HepG2 (cell line): Measurements from ENCODE around the gene PDPK1. TPM values are rescaled to one million over a fixed set of nuclear protein-coding genes. Genes with fewer than 3 reads are reported as not detected.

Experiments used
- ATAC-seq: fragments of 200-7000 bp; cut with Tn5 transposase; 3 replicates; pipeline ENCODE4 v1.9.1; 2020; ENCODE audit warnings: mild to moderate bottlenecking, moderate library complexity
- BruUV-seq: library from RNA; stranded (reverse); fragments of 400-500 nt; replicated peaks from 2 replicates; lab custom pipeline; 2021; lab: Mats Ljungman, UMichigan
- CTCF ChIA-PET: fragments of 300-600 bp; formaldehyde crosslinking; extraction: SDS; loops from one replicate; lab custom pipeline; 2021; ENCODE audit warnings: low total read pairs, inconsistent platforms, low intra/inter-chr PET ratio; lab: Yijun Ruan, JAX
- POLR2A ChIA-PET: fragments of 350-600 bp; sonication (Branson Sonifier 250); formaldehyde crosslinking; loops from one replicate; lab custom pipeline; 2020; ENCODE audit warnings: antibody characterized with exemption, inconsistent platforms; lab: Yijun Ruan, JAX
- DNase-seq: peaks from one replicate; pipeline ENCODE4 v3.0.0-alpha.2; 2015; ENCODE audit warnings: low spot score
- FAIRE-seq: peaks from 3 replicates; lab custom pipeline; 2011; peaks lifted over from hg19 to GRCh38; lab: Jason Lieb, UNC
- H2AFZ ChIP-seq: one replicate; pipeline ENCODE4 v1.6.1; 2011; ENCODE audit warnings: low read length, inconsistent platforms
- H3K27ac ChIP-seq: fragments of 300-600 bp; 3 replicates; pipeline ENCODE4 v1.8.0; 2011; ENCODE audit warnings: mixed run types, mild to moderate bottlenecking, mixed read lengths, low read length, inconsistent platforms; ENCODE audit not compliant: insufficient read depth; ENCODE audit errors: extremely low read length
- H3K27me3 ChIP-seq, 2 experiments: fragments of 200-600 bp in 1 of 2; 2 replicates in 1 of 2; 3 replicates in 1 of 2; pipeline versions ENCODE4 v1.6.0 to v1.8.0; 2011; ENCODE audit warnings: low read length in 2 of 2, mild to moderate bottlenecking in 2 of 2, moderate library complexity in 2 of 2, inconsistent platforms in 1 of 2; ENCODE audit not compliant: insufficient read depth in 2 of 2, control insufficient read depth in 1 of 2
- H3K36me3 ChIP-seq, 2 experiments: fragments of 200-600 bp in 1 of 2; replicated peaks in 1 of 2; 2 replicates in 1 of 2; 3 replicates in 1 of 2; pipeline versions ENCODE4 v1.5.1 to v1.8.0; 2011; ENCODE audit warnings: low read length in 2 of 2, inconsistent platforms in 1 of 2; ENCODE audit not compliant: insufficient read depth in 2 of 2, control insufficient read depth in 1 of 2
- H3K4me1 ChIP-seq: 2 replicates; pipeline ENCODE4 v1.5.1; 2012; ENCODE audit warnings: low read length, inconsistent platforms; ENCODE audit not compliant: insufficient read depth
- H3K4me2 ChIP-seq: 2 replicates; pipeline ENCODE4 v1.6.0; 2011; ENCODE audit warnings: low read depth, low read length, inconsistent platforms
- H3K4me3 ChIP-seq, 3 experiments: fragments of 200-600 bp in 1 of 3; sonication (generic), shearing (Covaris generic) in 1 of 3; replicated peaks in 1 of 3; 2 replicates each; pipeline ENCODE4 v1.5.1; 2011 to 2016; ENCODE audit warnings: low read length in 3 of 3, inconsistent platforms in 2 of 3, low read depth in 2 of 3, mild to moderate bottlenecking in 2 of 3, control low read depth in 1 of 3, mixed read lengths in 1 of 3; ENCODE audit not compliant: insufficient read depth in 1 of 3
- H3K79me2 ChIP-seq: one replicate; pipeline ENCODE4 v1.6.1; 2011; ENCODE audit warnings: low read length, inconsistent platforms; ENCODE audit not compliant: insufficient read depth
- H3K9ac ChIP-seq: 2 replicates; pipeline ENCODE4 v1.6.0; 2011; ENCODE audit warnings: mild to moderate bottlenecking, low read depth, low read length, inconsistent platforms; ENCODE audit not compliant: insufficient read depth
- H3K9me3 ChIP-seq: 2 replicates; pipeline ENCODE4 v1.5.1; 2012; ENCODE audit warnings: mild to moderate bottlenecking, low read length
- H4K20me1 ChIP-seq: 2 replicates; pipeline ENCODE4 v1.6.0; 2011; ENCODE audit warnings: inconsistent platforms, mild to moderate bottlenecking, low read length, moderate library complexity; ENCODE audit not compliant: insufficient read depth
- FOXA3 ChIP-seq: IDR thresholded peaks from 2 replicates; pipeline ENCODE4 v1.6.1; 2016; ENCODE audit warnings: missing genetic modification reagents, missing compliant biosample characterization
- JUND ChIP-seq: sonication (generic); formaldehyde crosslinking; IDR thresholded peaks from 2 replicates; pipeline ENCODE4 v1.8.0; 2022; ENCODE audit warnings: mild to moderate bottlenecking, missing genetic modification reagents
- MED1 ChIP-seq: sonication (generic); formaldehyde crosslinking; IDR thresholded peaks from 2 replicates; pipeline ENCODE4 v1.4.0; 2020; ENCODE audit warnings: missing genetic modification reagents
- RFX5 ChIP-seq: IDR thresholded peaks from 2 replicates; pipeline ENCODE4 v1.6.1; 2011; ENCODE audit warnings: low read depth, low read length, improper control_type of control experiment
- TARDBP ChIP-seq: sonication (generic); formaldehyde crosslinking; IDR thresholded peaks from 2 replicates; pipeline ENCODE4 v1.8.0; 2022; ENCODE audit warnings: mild to moderate bottlenecking, missing genetic modification reagents
- ZBTB38 ChIP-seq: sonication (generic); formaldehyde crosslinking; IDR thresholded peaks from 2 replicates; pipeline ENCODE4 v1.5.1; 2020; ENCODE audit warnings: mild to moderate bottlenecking, missing genetic modification reagents
- ZFX ChIP-seq: sonication (generic); formaldehyde crosslinking; IDR thresholded peaks from 2 replicates; pipeline ENCODE4 v1.4.0; 2020; ENCODE audit warnings: mild to moderate bottlenecking, low read depth, missing genetic modification reagents, moderate library complexity
- ZMYM2 ChIP-seq: sonication (generic); formaldehyde crosslinking; IDR thresholded peaks from 2 replicates; pipeline ENCODE4 v1.8.0; 2022; ENCODE audit warnings: mild to moderate bottlenecking, missing genetic modification reagents
- ZNF143 ChIP-seq: sonication (generic); formaldehyde crosslinking; IDR thresholded peaks from 2 replicates; pipeline ENCODE4 v1.4.0; 2020; ENCODE audit warnings: missing genetic modification reagents
- ZNF672 ChIP-seq: sonication (generic); formaldehyde crosslinking; IDR thresholded peaks from 2 replicates; pipeline ENCODE4 v1.8.1; 2022; ENCODE audit warnings: missing genetic modification reagents
- WGBS: methylation state at CpG from one replicate; pipeline ENCODE4 v1.1.6; 2017; ENCODE audit warnings: low lambda C conversion rate; 5-methylcytosine and 5-hydroxymethylcytosine counted together
- in situ Hi-C: cut with HindIII; loops from 2 replicates; pipeline ENCODE4 v1.10.0; 2017; ENCODE audit warnings: low pct_unique_long_range_greater_than_20kb; ENCODE audit not compliant: extremely low pct_ligation_motif_present
- intact Hi-C: fragments of 100-400 bp; cut with micrococcal nuclease; formaldehyde crosslinking; loops from one replicate; pipeline ENCODE4 v1.10.0; 2022; ENCODE audit not compliant: unreplicated experiment
- polyA plus RNA-seq, 8 experiments: library from polyadenylated mRNA; depleted of rRNA in 3 of 8; stranded (reverse) in 7 of 8; unstranded in 1 of 8; fragments of >200 nt; fragmentation: Illumina TruSeq in 4 of 8; extraction: Trizol in 4 of 8; gene quantifications; 2 replicates each; pipeline versions ENCODE4 v1.2.1 to v1.2.3, GENCODE V29; 2011 to 2016; ENCODE audit warnings: low read depth in 4 of 8, missing spikeins in 1 of 8, mixed read lengths in 1 of 8; ENCODE audit not compliant: insufficient read depth in 1 of 8
- total RNA-seq, 5 experiments: library from RNA; depleted of rRNA; stranded (reverse); fragments of >200 nt; fragmentation: Illumina TruSeq; extraction: Trizol; gene quantifications; 2 replicates each; pipeline ENCODE4 v1.2.3, GENCODE V29; 2016; ENCODE audit warnings: low read depth in 1 of 5
- TF ChIP-seq, protein P1 (sequence below): sonication (generic); formaldehyde crosslinking; IDR thresholded peaks from 2 replicates; pipeline ENCODE4 v1.9.0; 2021; ENCODE audit warnings: mild to moderate bottlenecking, missing genetic modification reagents
- TF ChIP-seq, protein P2 (sequence below): IDR thresholded peaks from 2 replicates; pipeline ENCODE4 v1.6.1; 2012; ENCODE audit warnings: inconsistent platforms
- TF ChIP-seq, protein P3 (sequence below): sonication (generic); formaldehyde crosslinking; IDR thresholded peaks from 2 replicates; pipeline ENCODE4 v1.4.0; 2020; ENCODE audit warnings: mild to moderate bottlenecking, missing genetic modification reagents
- TF ChIP-seq, protein P4 (sequence below): sonication (generic); formaldehyde crosslinking; IDR thresholded peaks from 2 replicates; pipeline ENCODE4 v1.4.0; 2020; ENCODE audit warnings: missing genetic modification reagents, low read depth, mild to moderate bottlenecking, borderline replicate concordance

Gene PDPK1
- total and polyA plus RNA-seq, 2 of the 13 experiments (the other 11 are each of a cell fraction or from before 2014, with no cell fraction given), result 59.6 to 129 TPM

DNA sequence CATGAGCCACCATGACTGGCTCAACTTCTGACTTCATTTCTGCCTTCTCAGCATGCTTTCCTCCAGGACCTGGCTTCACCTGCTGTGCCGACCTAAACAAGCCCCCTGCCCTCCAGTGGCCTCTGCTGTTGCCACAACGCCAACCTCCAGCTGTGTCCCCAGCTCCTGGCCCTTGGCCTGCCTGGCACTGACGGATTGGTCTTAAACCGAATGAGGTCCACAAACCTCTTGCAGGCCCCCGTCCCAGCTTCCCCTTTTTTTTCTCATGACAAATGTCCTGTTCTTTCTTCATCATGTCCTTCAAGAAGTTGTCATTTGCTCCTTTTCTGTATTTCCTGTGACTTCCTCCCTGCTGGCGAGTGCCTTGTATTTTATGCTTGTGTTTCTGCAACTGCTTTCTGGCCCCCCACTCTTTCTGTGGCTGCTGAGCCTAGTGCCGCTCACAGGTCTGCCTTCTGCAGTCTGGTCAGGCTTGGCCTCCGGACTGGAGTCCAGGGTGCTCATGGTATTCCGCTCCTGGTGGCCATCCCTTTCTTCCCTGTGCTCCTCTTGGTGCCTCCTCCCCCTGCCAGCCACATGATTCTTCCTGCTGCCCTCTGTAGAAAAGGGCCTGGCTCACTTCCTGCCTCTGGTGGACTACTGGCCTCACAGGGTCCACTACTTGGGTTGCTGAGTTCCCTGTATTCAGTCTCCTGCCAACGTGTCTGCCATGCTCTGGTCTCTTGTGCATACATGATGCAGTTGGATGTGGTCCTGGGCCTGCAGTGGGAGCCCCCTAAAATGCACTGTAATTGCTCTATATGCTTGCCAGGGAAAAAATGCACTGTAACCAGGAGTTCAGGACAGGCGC lies 21.2 kb upstream of the PDPK1 start (continued):
- peak; percentile 51; the same call in 1 of the 2 replicates for TF ChIP-seq MED1 (CRISPR knock-in tag)
- TF ChIP-seq ZFX (CRISPR knock-in tag), result peak; percentile 32; the same call in 1 of the 2 replicates
- peak; percentile 82 for TF ChIP-seq ZBTB38
- TF ChIP-seq, all 625 proteins: peak for 22

DNA sequence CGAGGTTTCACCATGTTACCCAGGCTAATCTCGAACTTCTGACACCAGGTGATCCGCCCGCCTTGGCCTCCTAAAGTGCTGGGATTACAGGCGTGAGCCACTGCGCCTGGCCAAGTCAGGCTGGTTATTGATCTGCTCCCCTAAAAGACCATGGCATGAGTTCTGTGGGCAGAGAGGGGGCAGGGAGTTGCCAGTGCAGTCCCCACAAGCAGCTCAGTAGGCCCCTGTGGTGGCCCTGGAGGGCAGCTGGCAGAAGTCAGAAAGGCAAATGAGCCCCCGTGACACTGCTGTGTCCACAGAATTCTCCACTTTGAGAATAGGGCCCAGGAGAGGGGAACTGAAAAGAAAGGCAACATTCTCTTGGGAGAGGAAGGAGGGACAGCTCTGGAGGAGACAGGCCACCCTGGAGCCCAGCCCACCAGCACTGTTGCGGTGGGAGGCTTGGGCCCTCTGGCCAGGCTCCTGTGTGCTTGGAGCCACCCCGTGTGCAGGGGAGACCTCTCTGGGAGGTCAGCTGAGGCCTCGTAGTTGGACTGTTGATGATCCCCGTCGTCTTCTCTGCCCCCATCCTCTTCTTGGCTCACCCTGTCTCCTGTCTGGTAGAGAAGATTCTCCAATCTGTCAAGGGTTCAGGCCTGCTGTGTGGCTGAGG lies 19.7 kb upstream of the PDPK1 start:
- Histone ChIP-seq H3K79me2 (peaks cover 64% of the 10 kb centered on the region), H3K4me2 (no peak overlapping the region; the same call in 1 of the 2 replicates), H3K9ac (no peak overlapping the region), H3K36me3 (peaks cover 4 to 14% of the 10 kb centered on the region in 2 experiments; a peak in 4 of 5 replicates), H4K20me1 (peaks cover 52% of the 10 kb centered on the region), H3K4me1 (peaks cover 72% of the 10 kb centered on the region), H3K27me3 (no peaks in the 10 kb centered on the region; a peak in 1 of 5 replicates), H3K9me3 (no peaks in the 10 kb centered on the region), H2AFZ (no peak overlapping the region), H3K27ac (peak overlapping the region; percentile 48), H3K4me3 (no peak overlapping the region)
- CTCF ChIA-PET, result no interaction called here
- WGBS, result 89% methylated on average over 10 of the region's 12 CpGs
- ATAC-seq (no peak), FAIRE-seq (no peak), DNase-seq (no peak)
- in situ Hi-C loops, result no loop called here
- BruUV-seq, result no TSS peak
- POLR2A ChIA-PET, result no interaction called here
- intact Hi-C loops, result no loop called here
- TF ChIP-seq ZMYM2 (CRISPR knock-in tag) (no peak), JUND (CRISPR knock-in tag) (no peak), RFX5 (no peak), ZNF672 (no peak), ZNF143 (CRISPR knock-in tag) (no peak), FOXA3 (CRISPR knock-in tag) (no peak), TARDBP (CRISPR knock-in tag) (no peak)
- TF ChIP-seq, protein P1, sequence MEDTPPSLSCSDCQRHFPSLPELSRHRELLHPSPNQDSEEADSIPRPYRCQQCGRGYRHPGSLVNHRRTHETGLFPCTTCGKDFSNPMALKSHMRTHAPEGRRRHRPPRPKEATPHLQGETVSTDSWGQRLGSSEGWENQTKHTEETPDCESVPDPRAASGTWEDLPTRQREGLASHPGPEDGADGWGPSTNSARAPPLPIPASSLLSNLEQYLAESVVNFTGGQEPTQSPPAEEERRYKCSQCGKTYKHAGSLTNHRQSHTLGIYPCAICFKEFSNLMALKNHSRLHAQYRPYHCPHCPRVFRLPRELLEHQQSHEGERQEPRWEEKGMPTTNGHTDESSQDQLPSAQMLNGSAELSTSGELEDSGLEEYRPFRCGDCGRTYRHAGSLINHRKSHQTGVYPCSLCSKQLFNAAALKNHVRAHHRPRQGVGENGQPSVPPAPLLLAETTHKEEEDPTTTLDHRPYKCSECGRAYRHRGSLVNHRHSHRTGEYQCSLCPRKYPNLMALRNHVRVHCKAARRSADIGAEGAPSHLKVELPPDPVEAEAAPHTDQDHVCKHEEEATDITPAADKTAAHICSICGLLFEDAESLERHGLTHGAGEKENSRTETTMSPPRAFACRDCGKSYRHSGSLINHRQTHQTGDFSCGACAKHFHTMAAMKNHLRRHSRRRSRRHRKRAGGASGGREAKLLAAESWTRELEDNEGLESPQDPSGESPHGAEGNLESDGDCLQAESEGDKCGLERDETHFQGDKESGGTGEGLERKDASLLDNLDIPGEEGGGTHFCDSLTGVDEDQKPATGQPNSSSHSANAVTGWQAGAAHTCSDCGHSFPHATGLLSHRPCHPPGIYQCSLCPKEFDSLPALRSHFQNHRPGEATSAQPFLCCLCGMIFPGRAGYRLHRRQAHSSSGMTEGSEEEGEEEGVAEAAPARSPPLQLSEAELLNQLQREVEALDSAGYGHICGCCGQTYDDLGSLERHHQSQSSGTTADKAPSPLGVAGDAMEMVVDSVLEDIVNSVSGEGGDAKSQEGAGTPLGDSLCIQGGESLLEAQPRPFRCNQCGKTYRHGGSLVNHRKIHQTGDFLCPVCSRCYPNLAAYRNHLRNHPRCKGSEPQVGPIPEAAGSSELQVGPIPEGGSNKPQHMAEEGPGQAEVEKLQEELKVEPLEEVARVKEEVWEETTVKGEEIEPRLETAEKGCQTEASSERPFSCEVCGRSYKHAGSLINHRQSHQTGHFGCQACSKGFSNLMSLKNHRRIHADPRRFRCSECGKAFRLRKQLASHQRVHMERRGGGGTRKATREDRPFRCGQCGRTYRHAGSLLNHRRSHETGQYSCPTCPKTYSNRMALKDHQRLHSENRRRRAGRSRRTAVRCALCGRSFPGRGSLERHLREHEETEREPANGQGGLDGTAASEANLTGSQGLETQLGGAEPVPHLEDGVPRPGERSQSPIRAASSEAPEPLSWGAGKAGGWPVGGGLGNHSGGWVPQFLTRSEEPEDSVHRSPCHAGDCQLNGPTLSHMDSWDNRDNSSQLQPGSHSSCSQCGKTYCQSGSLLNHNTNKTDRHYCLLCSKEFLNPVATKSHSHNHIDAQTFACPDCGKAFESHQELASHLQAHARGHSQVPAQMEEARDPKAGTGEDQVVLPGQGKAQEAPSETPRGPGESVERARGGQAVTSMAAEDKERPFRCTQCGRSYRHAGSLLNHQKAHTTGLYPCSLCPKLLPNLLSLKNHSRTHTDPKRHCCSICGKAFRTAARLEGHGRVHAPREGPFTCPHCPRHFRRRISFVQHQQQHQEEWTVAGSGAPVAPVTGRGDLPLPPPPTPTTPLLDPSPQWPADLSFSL (CRISPR knock-in tag), result no peak
- TF ChIP-seq, protein P2, sequence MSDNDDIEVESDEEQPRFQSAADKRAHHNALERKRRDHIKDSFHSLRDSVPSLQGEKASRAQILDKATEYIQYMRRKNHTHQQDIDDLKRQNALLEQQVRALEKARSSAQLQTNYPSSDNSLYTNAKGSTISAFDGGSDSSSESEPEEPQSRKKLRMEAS, result no peak
- TF ChIP-seq, protein P3, sequence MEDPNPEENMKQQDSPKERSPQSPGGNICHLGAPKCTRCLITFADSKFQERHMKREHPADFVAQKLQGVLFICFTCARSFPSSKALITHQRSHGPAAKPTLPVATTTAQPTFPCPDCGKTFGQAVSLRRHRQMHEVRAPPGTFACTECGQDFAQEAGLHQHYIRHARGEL (CRISPR knock-in tag), result no peak
- TF ChIP-seq, protein P4, sequence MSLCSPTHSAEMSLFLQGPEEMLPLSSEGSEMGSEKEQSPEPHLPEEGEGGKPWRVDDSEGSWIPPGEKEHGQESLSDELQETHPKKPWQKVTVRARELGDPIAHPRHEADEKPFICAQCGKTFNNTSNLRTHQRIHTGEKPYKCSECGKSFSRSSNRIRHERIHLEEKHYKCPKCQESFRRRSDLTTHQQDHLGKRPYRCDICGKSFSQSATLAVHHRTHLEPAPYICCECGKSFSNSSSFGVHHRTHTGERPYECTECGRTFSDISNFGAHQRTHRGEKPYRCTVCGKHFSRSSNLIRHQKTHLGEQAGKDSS (CRISPR knock-in tag), result no peak
